Measurements from ENCODE around the gene SIDT2. TPM values are rescaled to one million over a fixed set of nuclear protein-coding genes. Genes with fewer than 3 reads are reported as not detected.
"Not testable (repeated sequence)": the region's sequence is repeated elsewhere in the genome, so short reads cannot be mapped to it uniquely, and the experiment has no call there.

SIDT2 gene
- total RNA-seq, 2 donors from 2014 or later, result 42.0 to 88.7 TPM

GRCh38 chr11:117205211-117205818, 26.8 kb downstream of the SIDT2 start:
- Histone ChIP-seq H3K4me3 (no peak overlapping the region), H3K36me3 (replicated peaks in 1 of 2; ENCODE audit: insufficient read depth in 1 of 2, low read depth in 2 of 2) (peaks cover 0 to 3% of the 10 kb centered on the region in 2 donors), H3K9me3 (no peaks in the 10 kb centered on the region), H3K27me3 (no peaks in the 10 kb centered on the region), H3K4me1 (no peaks in the 10 kb centered on the region), H3K27ac (no peak overlapping the region)
- DNase-seq (no peak), ATAC-seq (no peak)
- 73 to 83% methylated on average over 5 to 11 of the region's 11 CpGs for WGBS, 2 donors
- intact Hi-C loops (cut with DNase I), result no loop called here
- no peak for TF ChIP-seq POLR2A (IDR thresholded peaks at IDR 0.05)
- TF ChIP-seq CTCF (IDR thresholded peaks at IDR 0.05), result no peak

GRCh38 chr11:117206111-117206510, 27.6 kb downstream of the SIDT2 start:
- intact Hi-C loops (cut with DNase I); H3K4me1 ChIP-seq; ATAC-seq; H3K4me3 ChIP-seq; H3K9me3 ChIP-seq; H3K27ac ChIP-seq; DNase-seq; H3K36me3 ChIP-seq (replicated peaks in 1 of 2; ENCODE audit: insufficient read depth in 1 of 2, low read depth in 2 of 2); H3K27me3 ChIP-seq: not testable (repeated sequence)
- WGBS, 2 donors, result 73 to 92% methylated on average over 3 to 7 of the region's 8 CpGs

DNA sequence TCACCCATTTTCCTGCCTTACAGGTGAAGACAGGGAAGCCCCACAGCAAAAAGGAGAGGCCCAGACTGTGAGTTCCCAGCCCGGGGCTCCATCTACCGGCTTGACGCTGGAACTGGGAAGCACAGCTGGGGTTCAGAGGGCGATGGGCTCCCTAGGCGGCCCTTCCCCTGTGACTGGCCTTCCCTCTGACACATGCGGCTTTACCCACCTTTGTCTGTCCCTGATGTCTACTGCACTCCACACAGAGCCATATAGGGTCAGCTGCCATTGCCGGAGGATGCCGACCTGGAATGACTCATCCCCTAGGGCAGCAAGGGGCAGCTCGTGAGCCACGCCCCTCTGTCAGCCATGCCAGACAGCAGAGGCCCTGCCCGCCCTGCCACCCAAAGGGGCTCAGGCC, 28.3 kb downstream of the SIDT2 start:
- H3K4me3 ChIP-seq; H3K27ac ChIP-seq; H3K27me3 ChIP-seq; DNase-seq; H3K4me1 ChIP-seq; H3K9me3 ChIP-seq; ATAC-seq; intact Hi-C loops (cut with DNase I); H3K36me3 ChIP-seq (replicated peaks in 1 of 2; ENCODE audit: insufficient read depth in 1 of 2, low read depth in 2 of 2): not testable (repeated sequence)
- no CpG with 5 or more reads among the region's 11 CpGs for WGBS, 2 donors

- ATAC-seq; H3K27ac ChIP-seq; H3K4me3 ChIP-seq; H3K9me3 ChIP-seq; H3K36me3 ChIP-seq (replicated peaks in 1 of 2; ENCODE audit: insufficient read depth in 1 of 2, low read depth in 2 of 2); H3K27me3 ChIP-seq; H3K4me1 ChIP-seq; DNase-seq; intact Hi-C loops (cut with DNase I): not testable (repeated sequence)
- 81 to 88% methylated on average over 5 of the region's 5 CpGs for WGBS, 2 donors
Observed at GRCh38 chr11:117207481-117207880, 28.9 kb downstream of the SIDT2 start.

DNA sequence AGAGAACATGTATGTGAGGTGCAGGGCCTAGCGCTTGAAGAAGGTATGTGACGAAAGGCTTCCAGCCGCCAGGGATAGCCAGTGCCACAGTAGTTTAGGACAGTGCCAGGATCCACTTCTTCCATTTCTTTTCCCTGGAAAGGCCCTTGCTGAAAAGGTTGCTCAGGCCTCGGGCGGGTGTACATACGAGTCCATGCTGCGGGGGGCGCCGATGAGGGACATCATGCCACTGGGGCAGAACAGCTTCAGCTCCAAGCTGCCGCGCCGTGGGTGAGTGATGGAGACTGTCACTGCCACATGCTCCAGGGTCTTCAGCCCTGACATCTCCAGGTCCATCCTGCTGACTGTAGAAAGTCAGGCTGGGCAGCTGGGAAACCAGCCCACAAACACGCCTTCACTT, 30.2 kb downstream of the SIDT2 start:
- H3K4me1 ChIP-seq; H3K27ac ChIP-seq; H3K4me3 ChIP-seq; H3K9me3 ChIP-seq; H3K36me3 ChIP-seq (replicated peaks in 1 of 2; ENCODE audit: insufficient read depth in 1 of 2, low read depth in 2 of 2); H3K27me3 ChIP-seq; ATAC-seq; DNase-seq; intact Hi-C loops (cut with DNase I): not testable (repeated sequence)
- 79% methylated on average over 9 of the region's 13 CpGs; no CpG with 5 or more reads in 1 of the 2 donors for WGBS, 2 donors

GRCh38 chr11:117209351-117210125, 31.0 kb downstream of the SIDT2 start:
- H3K27ac ChIP-seq; ATAC-seq; H3K27me3 ChIP-seq; H3K9me3 ChIP-seq; H3K4me3 ChIP-seq; H3K36me3 ChIP-seq (replicated peaks in 1 of 2; ENCODE audit: insufficient read depth in 1 of 2, low read depth in 2 of 2); H3K4me1 ChIP-seq; DNase-seq: not testable (repeated sequence)
- WGBS, 2 donors, result 83 to 85% methylated on average over 7 to 8 of the region's 8 CpGs
- intact Hi-C loops (cut with DNase I), result loop anchor here (10.0 kb wide), 1 partner anchor 445 kb away; no protein-coding TSS in a partner anchor

DNA sequence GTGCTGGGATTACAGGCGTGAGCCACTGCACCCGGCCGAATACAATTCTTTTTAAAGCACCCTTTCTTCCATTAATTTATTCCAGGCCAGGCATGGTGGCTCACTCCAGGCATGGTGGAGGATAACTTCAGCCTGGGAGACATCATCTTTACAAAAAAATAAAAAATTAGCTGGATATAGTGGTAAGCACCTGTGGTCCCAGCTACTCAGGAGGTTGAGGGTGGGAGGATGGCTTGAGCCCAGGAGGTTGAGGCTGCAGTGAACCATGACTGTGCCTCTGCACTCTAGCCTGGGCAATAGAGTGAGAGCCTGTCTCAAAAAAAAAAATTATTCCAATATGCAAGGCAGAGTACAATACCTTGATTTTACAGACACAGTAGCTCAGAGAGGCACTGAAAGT, 32.1 kb downstream of the SIDT2 start:
- TF ChIP-seq CTCF (IDR thresholded peaks at IDR 0.05), result no peak
- TF ChIP-seq POLR2A (IDR thresholded peaks at IDR 0.05), result no peak
- Histone ChIP-seq H3K9me3 (no peaks in the 10 kb centered on the region), H3K4me3 (no peak overlapping the region), H3K27ac (no peak overlapping the region), H3K27me3 (no peaks in the 10 kb centered on the region), H3K4me1 (no peaks in the 10 kb centered on the region), H3K36me3 (replicated peaks in 1 of 2; ENCODE audit: insufficient read depth in 1 of 2, low read depth in 2 of 2) (peaks cover 0 to 4% of the 10 kb centered on the region in 2 donors)
- intact Hi-C loops (cut with DNase I), result loop anchor here (10.0 kb wide), 1 partner anchor 446 kb away; no protein-coding TSS in a partner anchor
- ATAC-seq (no peak), DNase-seq (no peak)
- 94 to 96% methylated on average over 3 of the region's 3 CpGs for WGBS, 2 donors

All from body of pancreas (tissue), 4 donors.